ENCODE results near the gene C11orf68.

The C11orf68 gene

GRCh38 chr11:65944191-65944590, 25.3 kb upstream of the C11orf68 start:
- DNase-seq: no peak

- DNase-seq: no peak
These were observed 23.7 kb upstream of the C11orf68 start for GRCh38 chr11:65942531-65942930.

GRCh38 chr11:65941720-65942310, 23.0 kb upstream of the C11orf68 start:
- DNase-seq: no peak

GRCh38 chr11:65937766-65938165, 18.9 kb upstream of the C11orf68 start:
- no peak for DNase-seq

GRCh38 chr11:65934014-65934413, 15.2 kb upstream of the C11orf68 start:
- no peak for DNase-seq

- DNase-seq: no peak
These were observed 13.7 kb upstream of the C11orf68 start for GRCh38 chr11:65932558-65932919.

GRCh38 chr11:65931773-65932557, 13.1 kb upstream of the C11orf68 start:
- DNase-seq: no peak

- DNase-seq: no peak
These were observed 9.8 kb upstream of the C11orf68 start for GRCh38 chr11:65928667-65929066.

GRCh38 chr11:65927904-65928397, 9.1 kb upstream of the C11orf68 start:
- DNase-seq: peak; percentile 71 to 77

- DNase-seq: no peak
These were observed 6.5 kb upstream of the C11orf68 start for GRCh38 chr11:65925397-65925796.

GRCh38 chr11:65922565-65922964, 3.7 kb upstream of the C11orf68 start:
- DNase-seq: no peak

- no peak for DNase-seq
These were observed 3.0 kb upstream of the C11orf68 start for GRCh38 chr11:65921876-65922275.

- DNase-seq: no peak
These were observed 2.2 kb upstream of the C11orf68 start for GRCh38 chr11:65921033-65921555.

- no peak for DNase-seq
These were observed 1.5 kb upstream of the C11orf68 start for GRCh38 chr11:65920372-65920802.

GRCh38 chr11:65919573-65920371, 910 bp upstream of the C11orf68 start:
- peak; percentile 66 to 68 for DNase-seq

- peak; percentile 98 to 99 for DNase-seq
These were observed 295 bp upstream of the C11orf68 start, which contains the start of gene DRAP1 for GRCh38 chr11:65919141-65919572. Gene DRAP1 (plus strand): TSS chr11:65919426. CDS start chr11:65919502, 76 bp downstream.

GRCh38 chr11:65917434-65918210, 1.2 kb downstream of the C11orf68 start:
- no peak for DNase-seq

- no peak for DNase-seq
These were observed 1.8 kb downstream of the C11orf68 start for GRCh38 chr11:65917077-65917433.

GRCh38 chr11:65916391-65916790, 2.5 kb downstream of the C11orf68 start:
- DNase-seq: no peak

- DNase-seq: no peak
These were observed 3.0 kb downstream of the C11orf68 start for GRCh38 chr11:65915821-65916251.

GRCh38 chr11:65915101-65915820, 3.6 kb downstream of the C11orf68 start:
- no peak for DNase-seq

- DNase-seq: no peak
These were observed 6.0 kb downstream of the C11orf68 start for GRCh38 chr11:65912845-65913244.

All from activated CD4-positive, alpha-beta T cell treated with anti-CD3 and anti-CD28 coated beads, Interleukin-2, amount 50 U/mL, for 48 hours (primary cell).